IgD-negative memory B cell (primary cell): ENCODE data around the gene ARRDC3. TPM values are rescaled to one million over a fixed set of nuclear protein-coding genes. Genes with fewer than 3 reads are reported as not detected.
"Not testable (repeated sequence)": the region's sequence is repeated elsewhere in the genome, so short reads cannot be mapped to it uniquely, and the experiment has no call there.

Experiments
- H3K27ac Mint-ChIP-seq, 3 donors: one replicate each; pipeline ENCODE4 v1.8.0; 2020 to 2022; ENCODE audit warnings: mild to moderate bottlenecking in 3 of 3, mixed read lengths in 3 of 3, moderate library complexity in 1 of 3
- H3K27me3 Mint-ChIP-seq: one replicate; pipeline ENCODE4 v1.8.0; 2021; ENCODE audit warnings: mixed read lengths
- H3K36me3 Mint-ChIP-seq: one replicate; pipeline ENCODE4 v1.8.0; 2020; ENCODE audit warnings: mild to moderate bottlenecking, mixed read lengths
- H3K4me1 Mint-ChIP-seq, 3 donors: one replicate each; pipeline ENCODE4 v1.8.0; 2020 to 2022; ENCODE audit warnings: mixed read lengths in 3 of 3, mild to moderate bottlenecking in 1 of 3
- H3K4me3 Mint-ChIP-seq, 4 donors: one replicate each; pipeline ENCODE4 v1.8.0; 2020 to 2022; ENCODE audit warnings: mild to moderate bottlenecking in 4 of 4, mixed read lengths in 4 of 4, moderate library complexity in 3 of 4
- H3K9me3 Mint-ChIP-seq, 3 donors: one replicate each; pipeline ENCODE4 v1.8.0; 2020 to 2021; ENCODE audit warnings: mixed read lengths in 3 of 3, mild to moderate bottlenecking in 1 of 3
- polyA plus RNA-seq: library from polyadenylated mRNA; unstranded; fragments of 300-500 nt; fragmentation: Illumina TruSeq; gene quantifications from one replicate; pipeline ENCODE4 v1.2.3, GENCODE V29; 2021

Gene ARRDC3
- polyA plus RNA-seq, 1 donor from 2014 or later, result 79.2 TPM

DNA sequence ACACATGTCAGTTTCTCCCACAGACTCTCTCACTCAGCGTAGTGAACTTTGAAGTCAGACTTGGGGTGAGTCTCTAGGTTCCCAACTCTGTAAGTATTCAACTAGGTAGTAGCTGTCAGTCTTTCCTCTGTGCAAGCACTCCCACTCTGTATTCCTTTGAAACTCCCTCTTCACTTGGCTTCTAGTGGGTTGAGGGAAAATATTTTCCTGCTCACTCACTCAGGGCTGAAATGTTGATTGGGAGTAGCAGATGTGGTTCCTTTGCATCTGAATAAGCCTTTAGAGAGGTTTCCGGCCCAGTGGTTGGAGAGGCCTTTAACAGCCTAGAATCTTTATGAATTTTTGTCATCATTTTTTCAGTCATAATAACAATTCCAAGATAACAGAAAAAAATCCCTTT lies 18.1 kb upstream of the ARRDC3 start:
- H3K36me3 Mint-ChIP-seq, result peaks cover 2% of the 10 kb centered on the region
- H3K4me1 Mint-ChIP-seq, result peaks cover 2 to 7% (median 7%) of the 10 kb centered on the region in 3 donors
- H3K27me3 Mint-ChIP-seq, result no peaks in the 10 kb centered on the region
- no peaks in the 10 kb centered on the region for H3K9me3 Mint-ChIP-seq
- no peak overlapping the region for H3K4me3 Mint-ChIP-seq
- no peak overlapping the region for H3K27ac Mint-ChIP-seq

DNA sequence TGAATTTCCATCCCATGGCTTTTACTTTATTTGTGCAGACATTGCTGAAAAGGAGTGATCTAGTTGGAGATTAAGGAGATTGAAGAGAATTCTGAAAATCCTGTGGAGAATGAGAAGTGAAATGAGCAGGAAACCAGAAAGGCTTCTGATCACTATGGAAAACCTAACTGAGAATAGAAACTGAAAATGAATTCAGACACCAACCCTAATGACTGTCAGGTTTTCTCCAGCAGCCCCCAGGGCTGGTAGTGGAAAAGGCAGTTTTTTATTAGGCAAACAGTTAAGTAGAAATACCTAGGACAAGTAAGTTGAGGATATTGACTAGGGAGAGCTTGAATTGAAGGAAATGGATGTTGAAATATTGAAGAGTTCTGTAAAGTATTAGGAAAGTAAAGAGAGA lies 14.7 kb upstream of the ARRDC3 start:
- no peak overlapping the region for H3K4me3 Mint-ChIP-seq
- peaks cover 4% of the 10 kb centered on the region for H3K36me3 Mint-ChIP-seq
- no peaks in the 10 kb centered on the region for H3K9me3 Mint-ChIP-seq
- no peak overlapping the region for H3K27ac Mint-ChIP-seq
- peaks cover 2 to 7% (median 7%) of the 10 kb centered on the region in 3 donors for H3K4me1 Mint-ChIP-seq
- H3K27me3 Mint-ChIP-seq, result no peaks in the 10 kb centered on the region

DNA sequence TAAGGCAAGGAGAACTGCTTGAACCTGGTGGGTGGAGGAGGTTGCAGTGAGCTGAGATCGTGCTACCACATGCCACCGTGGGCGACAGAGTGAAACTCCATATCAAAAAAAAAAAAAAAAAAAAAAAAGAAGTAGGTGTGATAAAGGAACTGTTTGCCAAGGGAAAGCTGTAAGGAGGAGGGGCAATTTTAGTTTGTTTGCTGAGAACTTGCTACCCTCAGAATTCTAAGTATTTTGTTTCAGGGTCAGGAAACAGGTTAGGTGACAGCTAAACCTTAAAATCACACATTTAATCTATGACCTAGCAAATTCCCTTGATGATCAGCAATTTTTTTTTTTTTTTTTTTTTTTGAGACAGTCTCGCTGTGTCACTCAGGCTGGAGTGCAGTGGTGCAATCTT lies 7.2 kb upstream of the ARRDC3 start:
- Mint-ChIP-seq H3K27ac (no peak overlapping the region), H3K4me1 (no peaks in the 10 kb centered on the region), H3K9me3 (no peaks in the 10 kb centered on the region), H3K27me3 (no peaks in the 10 kb centered on the region), H3K36me3 (peaks cover 5% of the 10 kb centered on the region), H3K4me3 (peak overlapping the region in 1 of 4 donors; percentile 27)

DNA sequence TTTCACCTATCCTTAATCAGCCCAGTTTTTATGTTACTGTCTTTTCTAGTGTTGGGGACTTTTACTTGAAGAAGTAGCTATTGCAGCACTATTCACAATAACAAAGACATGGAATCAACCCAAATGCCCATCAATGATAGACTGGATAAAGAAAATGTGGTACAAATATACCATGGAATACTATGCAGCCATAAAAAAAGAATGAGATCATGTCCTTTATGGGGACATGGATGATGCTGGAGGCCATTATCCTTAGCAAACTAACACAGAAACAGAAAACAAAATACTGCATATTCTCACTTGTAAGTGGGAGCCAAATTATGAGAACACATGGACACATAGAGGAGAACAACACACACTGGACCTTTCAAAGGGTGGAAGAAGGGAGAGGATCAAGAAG lies 6.4 kb upstream of the ARRDC3 start:
- H3K4me3 Mint-ChIP-seq, H3K27me3 Mint-ChIP-seq: not testable (repeated sequence)

DNA sequence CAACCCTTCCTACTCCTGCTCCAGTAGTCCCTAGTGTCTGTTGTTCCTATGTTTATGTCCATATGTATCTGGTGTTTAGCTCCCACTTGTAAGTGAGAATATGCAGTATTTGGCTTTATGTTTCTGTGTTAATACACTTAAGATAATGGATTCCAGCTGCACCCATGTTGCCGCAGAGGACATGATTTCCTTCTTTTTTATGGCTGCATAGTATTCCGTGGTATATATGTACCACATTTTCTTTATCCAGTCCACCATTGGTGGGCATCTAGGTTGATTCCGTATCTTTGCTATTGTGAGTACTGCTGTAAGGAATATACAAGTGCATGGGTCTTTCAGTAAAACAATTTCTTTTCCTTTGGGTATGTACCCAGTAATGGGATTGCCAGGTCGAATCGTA lies 5.2 kb upstream of the ARRDC3 start:
- Mint-ChIP-seq H3K4me3 (no peak overlapping the region), H3K36me3 (peaks cover 3% of the 10 kb centered on the region), H3K9me3 (no peaks in the 10 kb centered on the region), H3K27me3 (no peaks in the 10 kb centered on the region), H3K4me1 (peaks cover 14 to 16% (median 15%) of the 10 kb centered on the region in 3 donors), H3K27ac (no peak overlapping the region)

More for the DNA sequence above, 6.4 kb upstream of the ARRDC3 start:
- H3K9me3 Mint-ChIP-seq, H3K27ac Mint-ChIP-seq, H3K36me3 Mint-ChIP-seq, H3K4me1 Mint-ChIP-seq: not testable (repeated sequence)

DNA sequence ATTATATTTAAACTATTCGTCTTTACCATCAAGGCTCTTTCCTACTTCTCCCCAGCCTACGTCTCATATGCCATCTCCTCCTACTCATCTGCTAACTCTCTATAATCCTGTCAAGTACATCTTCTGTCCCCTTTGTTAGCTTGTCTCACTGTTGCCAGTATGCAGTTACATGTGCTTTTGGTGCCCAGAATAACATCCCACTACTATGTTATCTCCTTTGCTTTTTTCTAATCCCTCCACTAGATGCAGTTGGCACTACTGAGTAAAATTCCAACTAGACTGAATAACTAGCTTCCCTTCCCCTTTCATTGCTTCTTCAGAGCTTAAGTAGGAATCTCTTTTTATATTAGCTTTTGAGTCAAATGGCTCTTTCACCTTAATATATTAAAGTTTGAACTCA lies 3.0 kb upstream of the ARRDC3 start:
- Mint-ChIP-seq H3K27me3 (no peaks in the 10 kb centered on the region), H3K36me3 (peaks cover 3% of the 10 kb centered on the region), H3K4me1 (peaks cover 14 to 17% (median 15%) of the 10 kb centered on the region in 3 donors), H3K9me3 (no peaks in the 10 kb centered on the region), H3K4me3 (peak overlapping the region in 1 of 4 donors; percentile 9), H3K27ac (no peak overlapping the region)

DNA sequence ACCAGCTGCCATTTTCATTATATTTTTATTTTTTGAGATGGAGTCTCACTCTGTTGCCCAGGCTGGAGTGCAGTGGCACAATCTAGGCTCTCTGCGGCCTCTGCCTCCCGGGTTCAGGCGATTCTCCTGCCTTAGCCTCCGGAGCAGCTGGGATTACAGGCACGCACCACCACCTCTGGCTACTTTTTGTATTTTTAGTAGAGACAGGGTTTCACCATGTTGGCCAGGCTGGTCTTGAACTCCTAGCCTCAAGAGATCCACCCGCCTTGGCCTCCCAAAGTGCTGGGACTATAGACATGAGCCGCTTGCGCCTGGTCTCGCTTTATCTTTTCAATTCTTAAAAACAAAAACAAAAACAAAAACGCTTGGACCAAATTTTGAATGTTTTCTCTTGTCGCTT lies 2.5 kb upstream of the ARRDC3 start:
- H3K4me3 Mint-ChIP-seq, H3K9me3 Mint-ChIP-seq, H3K27me3 Mint-ChIP-seq, H3K27ac Mint-ChIP-seq, H3K36me3 Mint-ChIP-seq: not testable (repeated sequence)
- H3K4me1 Mint-ChIP-seq, result peaks cover 14 to 17% (median 15%) of the 10 kb centered on the region in 3 donors

DNA sequence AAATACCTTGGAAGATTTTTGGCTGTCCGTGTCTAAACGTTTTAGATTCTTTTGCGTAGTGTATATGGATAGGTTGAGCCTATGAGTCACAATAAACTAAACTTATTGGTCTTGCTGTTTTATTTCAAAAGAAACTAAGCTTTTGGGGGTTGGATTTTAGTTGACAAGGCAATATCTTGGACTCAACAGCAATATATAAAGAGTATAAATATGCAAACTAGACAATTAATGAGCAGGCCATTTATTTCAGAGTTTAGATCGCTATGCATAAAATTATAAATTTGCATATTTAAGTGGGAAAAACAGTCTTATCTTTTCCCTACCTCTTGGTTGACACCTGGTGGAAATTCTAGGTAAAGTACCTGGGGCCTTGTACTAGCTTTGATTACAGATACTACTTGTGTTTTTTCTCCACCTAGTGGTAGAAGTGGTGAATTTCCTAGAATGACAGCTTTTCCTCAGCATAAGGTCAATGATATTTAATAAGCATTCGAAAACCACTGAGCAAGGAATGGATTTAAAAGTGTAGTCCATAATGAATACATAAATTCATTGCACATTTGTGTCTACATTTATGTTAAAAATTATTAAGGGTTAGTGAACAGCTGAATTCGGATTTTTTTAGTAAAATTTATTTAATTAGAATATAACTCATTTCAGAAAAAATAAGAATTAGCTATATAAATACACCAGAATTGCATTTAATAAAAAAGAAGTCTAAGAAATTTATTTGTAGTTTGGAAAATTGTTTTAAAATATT lies 1.7 kb upstream of the ARRDC3 start:
- peaks cover 14 to 20% (median 16%) of the 10 kb centered on the region in 3 donors for H3K4me1 Mint-ChIP-seq
- H3K4me3 Mint-ChIP-seq, result peak overlapping the region; percentile 93 to 100 (median 97)
- H3K36me3 Mint-ChIP-seq, result peaks cover 4% of the 10 kb centered on the region
- H3K27ac Mint-ChIP-seq, result peak overlapping the region in 2 of 3 donors; percentile 100
- H3K9me3 Mint-ChIP-seq, result no peaks in the 10 kb centered on the region
- H3K27me3 Mint-ChIP-seq, result no peaks in the 10 kb centered on the region

DNA sequence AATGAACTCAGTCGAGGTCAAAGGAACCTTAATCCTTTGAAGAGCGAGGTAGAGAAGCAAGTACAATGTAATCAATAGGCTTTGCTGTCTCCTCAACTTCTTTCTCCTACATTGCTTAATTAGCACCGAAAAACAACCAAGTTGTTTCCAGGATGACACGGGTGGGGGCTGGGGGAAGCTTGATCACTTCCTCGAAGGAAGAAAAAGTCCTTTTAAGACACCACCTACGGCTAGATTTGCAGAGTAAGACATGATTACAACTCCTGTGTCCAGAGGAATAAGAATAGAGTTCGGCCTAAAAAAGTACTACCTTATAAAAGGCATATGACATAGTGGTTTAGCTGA lies 811 bp upstream of the ARRDC3 start:
- H3K36me3 Mint-ChIP-seq, result peaks cover 7% of the 10 kb centered on the region
- H3K9me3 Mint-ChIP-seq, result no peaks in the 10 kb centered on the region
- H3K4me1 Mint-ChIP-seq, result peaks cover 16 to 24% (median 19%) of the 10 kb centered on the region in 3 donors
- H3K27ac Mint-ChIP-seq, result peak overlapping the region; percentile 98 to 100 (median 100)
- H3K4me3 Mint-ChIP-seq, result peak overlapping the region; percentile 93 to 100 (median 97)
- no peaks in the 10 kb centered on the region for H3K27me3 Mint-ChIP-seq

DNA sequence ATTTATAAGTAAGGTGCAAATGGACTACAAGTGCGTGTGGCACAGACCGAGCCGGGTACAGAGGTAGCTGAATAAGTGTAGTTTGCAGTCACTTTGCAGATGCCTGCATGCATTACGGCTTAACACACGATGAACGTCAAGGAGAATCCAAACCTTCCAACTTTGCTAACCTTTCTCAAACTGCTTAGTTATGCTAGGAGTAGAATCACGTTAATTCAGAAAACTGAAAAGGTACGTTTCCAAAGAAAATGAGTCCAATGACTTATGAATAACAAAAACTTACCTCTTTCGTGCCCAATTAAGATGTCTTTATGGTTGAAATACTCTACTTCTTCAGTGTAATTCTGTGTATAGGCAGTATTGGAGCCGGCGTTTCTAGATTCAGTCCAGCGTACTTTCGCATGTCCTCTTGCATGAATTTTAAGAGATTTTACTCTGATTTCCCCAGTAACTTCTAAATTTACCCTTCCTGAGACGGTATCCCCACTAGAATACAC lies 539 bp downstream of the ARRDC3 start:
- H3K9me3 Mint-ChIP-seq, result no peaks in the 10 kb centered on the region

DNA sequence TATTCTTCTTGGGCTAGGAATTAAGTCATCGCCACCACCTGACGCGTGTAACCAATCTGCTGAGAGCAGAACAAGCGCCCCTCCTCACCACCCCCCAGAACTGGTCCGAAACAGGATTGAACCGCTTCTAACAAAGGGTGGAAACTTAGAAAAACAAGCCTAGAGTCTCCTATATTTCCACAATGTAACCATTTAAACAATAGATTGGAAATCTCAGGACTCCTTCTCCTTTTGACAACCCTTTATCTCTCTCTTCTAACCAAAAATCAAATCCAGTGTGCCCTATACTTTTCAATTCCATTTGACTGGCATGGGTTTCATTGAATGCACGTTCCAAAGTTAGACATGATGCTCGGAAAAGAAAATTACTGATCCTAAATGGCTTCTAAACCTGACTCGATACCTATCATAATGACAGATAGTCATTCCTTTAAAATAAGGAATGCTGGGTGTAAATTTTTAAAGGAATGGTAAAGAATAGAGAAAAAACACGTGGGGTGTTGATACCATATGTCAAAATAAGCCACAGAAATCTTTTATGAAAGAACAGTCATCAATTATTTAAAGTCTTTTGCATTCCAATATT lies 1.2 kb downstream of the ARRDC3 start:
- Mint-ChIP-seq H3K4me3 (peak overlapping the region; percentile 93 to 100 (median 97)), H3K9me3 (no peaks in the 10 kb centered on the region), H3K27ac (peak overlapping the region; percentile 98 to 100 (median 100)), H3K4me1 (peaks cover 26 to 29% (median 27%) of the 10 kb centered on the region in 3 donors), H3K36me3 (peaks cover 7% of the 10 kb centered on the region), H3K27me3 (no peaks in the 10 kb centered on the region)

More for the DNA sequence above, 539 bp downstream of the ARRDC3 start:
- Mint-ChIP-seq H3K27me3 (no peaks in the 10 kb centered on the region), H3K27ac (peak overlapping the region; percentile 98 to 100 (median 100)), H3K4me1 (peaks cover 23 to 27% (median 26%) of the 10 kb centered on the region in 3 donors), H3K36me3 (peaks cover 4% of the 10 kb centered on the region), H3K4me3 (peak overlapping the region; percentile 93 to 100 (median 97))

DNA sequence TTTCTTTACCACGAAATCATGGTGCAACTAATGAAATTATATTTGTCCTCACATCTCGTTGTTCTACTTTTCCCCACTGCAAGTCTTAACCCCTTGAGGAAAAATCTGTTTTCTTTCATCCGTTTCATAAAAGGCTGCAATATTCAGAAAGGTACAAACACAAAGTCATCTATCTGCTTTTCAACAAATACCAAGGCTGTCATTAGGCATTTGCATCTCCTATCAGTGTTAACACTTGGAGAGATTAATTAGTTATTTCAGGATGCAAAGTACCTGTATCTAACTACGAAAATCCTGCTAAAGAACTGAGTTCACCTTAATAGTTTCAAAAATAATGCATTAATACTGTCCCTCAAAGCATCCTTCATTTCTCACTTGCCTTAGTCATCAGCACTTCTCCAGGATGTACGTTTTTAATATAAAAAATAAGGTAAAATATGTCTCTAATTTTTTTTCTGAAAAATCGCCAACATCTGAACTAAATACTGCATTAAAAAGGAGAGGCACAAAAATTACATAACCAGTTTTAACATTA lies 1.8 kb downstream of the ARRDC3 start:
- Mint-ChIP-seq H3K4me1 (peaks cover 26 to 29% (median 27%) of the 10 kb centered on the region in 3 donors), H3K4me3 (peak overlapping the region; percentile 93 to 100 (median 97)), H3K36me3 (peaks cover 7% of the 10 kb centered on the region), H3K27ac (peak overlapping the region; percentile 98 to 100 (median 100)), H3K27me3 (no peaks in the 10 kb centered on the region), H3K9me3 (no peaks in the 10 kb centered on the region)

DNA sequence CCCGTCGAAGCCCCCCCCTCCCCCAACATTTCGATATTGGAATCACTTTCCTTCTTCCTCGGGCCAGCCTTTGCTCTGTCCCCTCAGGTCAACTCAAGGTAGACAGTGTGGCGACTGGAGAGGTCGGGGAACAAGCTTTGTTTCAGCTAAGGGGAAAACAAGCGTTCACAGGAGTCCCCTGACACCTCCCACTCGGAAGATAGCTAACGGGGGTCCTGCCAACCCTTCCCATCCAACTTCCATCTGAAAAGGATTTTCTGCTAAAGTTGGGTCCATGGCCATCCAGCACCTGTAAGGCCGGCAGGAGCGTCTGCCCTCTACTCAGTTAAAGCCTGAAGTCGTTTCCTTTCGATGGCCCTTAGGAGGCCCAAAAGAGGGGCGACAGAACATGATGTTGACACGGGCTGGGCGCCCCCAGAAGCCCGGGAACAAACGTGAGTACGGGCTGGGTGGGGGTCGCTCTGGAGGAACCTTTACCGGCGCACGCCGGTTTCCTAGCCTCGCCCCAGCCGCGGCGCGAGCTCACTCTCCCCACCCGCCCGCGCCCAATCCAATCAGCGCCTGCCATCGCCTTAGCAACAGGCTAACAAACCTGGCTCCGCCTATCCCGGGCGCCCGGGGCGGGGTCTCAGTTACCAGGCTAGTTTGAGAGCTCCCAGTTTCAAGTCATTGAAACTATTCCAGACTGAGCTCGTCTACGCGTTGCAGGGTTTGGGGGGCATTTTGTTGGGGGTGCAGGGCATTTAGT lies 2.5 kb downstream of the ARRDC3 start:
- H3K9me3 Mint-ChIP-seq, result no peaks in the 10 kb centered on the region
- peak overlapping the region; percentile 93 to 100 (median 97) for H3K4me3 Mint-ChIP-seq
- H3K27ac Mint-ChIP-seq, result peak overlapping the region; percentile 98 to 100 (median 100)
- peaks cover 26 to 29% (median 27%) of the 10 kb centered on the region in 3 donors for H3K4me1 Mint-ChIP-seq
- peaks cover 7% of the 10 kb centered on the region for H3K36me3 Mint-ChIP-seq
- no peaks in the 10 kb centered on the region for H3K27me3 Mint-ChIP-seq

DNA sequence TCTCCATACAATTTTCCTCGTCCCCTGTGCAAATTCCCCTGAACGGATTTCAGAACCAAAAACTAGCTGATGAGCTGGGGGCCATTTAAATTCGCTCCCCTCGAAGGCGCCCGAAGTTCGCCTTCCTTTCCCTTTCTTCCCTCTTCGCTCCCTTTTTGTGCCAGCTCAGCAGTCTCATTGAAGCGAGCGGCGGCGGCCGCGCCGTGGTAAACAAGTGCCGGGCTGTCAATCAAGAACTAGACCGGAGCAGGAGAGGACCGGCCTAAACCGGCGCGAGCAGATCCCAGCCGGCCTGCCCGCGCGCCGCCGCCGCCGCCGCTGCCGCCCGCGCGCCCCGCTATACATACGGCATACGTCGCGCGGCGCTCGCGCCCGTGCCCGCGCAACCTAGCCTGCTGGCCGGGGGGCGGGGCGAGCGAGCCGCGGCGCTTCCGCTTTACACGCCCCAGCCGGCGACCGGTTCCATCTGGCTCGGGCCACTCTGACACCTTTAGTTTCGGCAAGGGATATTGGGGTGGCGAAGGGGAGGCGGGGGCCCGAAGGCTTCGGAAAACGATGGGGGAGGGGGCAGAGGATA lies 3.1 kb downstream of the ARRDC3 start:
- Mint-ChIP-seq H3K4me1 (peaks cover 25 to 29% (median 27%) of the 10 kb centered on the region in 3 donors), H3K4me3 (peak overlapping the region; percentile 93 to 100 (median 97)), H3K27ac (peak overlapping the region; percentile 98 to 100 (median 100)), H3K9me3 (no peaks in the 10 kb centered on the region), H3K36me3 (peaks cover 8% of the 10 kb centered on the region), H3K27me3 (no peaks in the 10 kb centered on the region)
